ENCODE results near the gene NUDT1. TPM values are rescaled to one million over a fixed set of nuclear protein-coding genes. Genes with fewer than 3 reads are reported as not detected.

The NUDT1 gene
- total and polyA plus RNA-seq, 2 experiments from 2014 or later, result 54.5 to 163 TPM

DNA sequence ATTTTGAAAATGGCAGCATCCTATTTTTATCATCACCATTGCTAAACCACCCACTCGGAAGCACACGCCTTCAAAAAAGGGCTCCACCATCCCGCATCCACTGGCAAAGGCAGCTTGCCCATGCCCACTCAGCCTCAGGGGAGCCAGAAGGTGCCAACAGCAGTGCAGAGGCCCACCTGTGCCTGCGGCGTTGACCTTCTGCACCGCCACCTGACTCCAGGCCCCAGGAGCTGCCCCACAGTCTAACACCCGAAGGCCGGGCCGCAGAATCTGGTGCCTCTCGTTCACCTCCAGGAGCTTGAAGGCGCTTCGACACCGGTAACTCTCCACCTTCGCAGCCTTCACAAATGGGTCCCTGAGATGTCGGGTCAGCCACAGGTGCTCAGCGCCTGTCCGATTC, 2.8 kb upstream of the NUDT1 start:
- H3K27ac ChIP-seq (ENCODE audit: low read depth), result no peak overlapping the region
- peaks cover 5% of the 10 kb centered on the region; the same call in 2 of the 3 replicates for H3K4me1 Mint-ChIP-seq
- peaks cover 19% of the 10 kb centered on the region for H3K4me1 ChIP-seq (ENCODE audit: insufficient read depth)
- peaks cover 40% of the 10 kb centered on the region for H3K36me3 ChIP-seq (ENCODE audit: insufficient read depth)
- no peak overlapping the region; the same call in 2 of the 3 replicates for H3K4me3 Mint-ChIP-seq
- no peak overlapping the region for H2AFZ ChIP-seq
- TF ChIP-seq ZNF114 (CRISPR knock-in tag; IDR thresholded peaks at IDR 0.05) (no peak), EZH2phosphoT487 (IDR thresholded peaks at IDR 0.05; ENCODE audit: unreplicated experiment) (no peak), CREB1 (CRISPR knock-in tag; IDR thresholded peaks at IDR 0.05; ENCODE audit: low read depth) (no peak), POLR2AphosphoS5 (IDR thresholded peaks at IDR 0.05; ENCODE audit: low read depth) (no peak), NANOG (IDR thresholded peaks at IDR 0.05; ENCODE audit: borderline replicate concordance) (no peak), EZH2 (IDR thresholded peaks at IDR 0.05; ENCODE audit: low read depth, unreplicated experiment) (no peak), STAT1 (IDR thresholded peaks at IDR 0.05; ENCODE audit: unreplicated experiment) (no peak), ZNF331 (CRISPR knock-in tag; IDR thresholded peaks at IDR 0.05; ENCODE audit: low read depth) (no peak), JUNB (IDR thresholded peaks at IDR 0.05; ENCODE audit: unreplicated experiment) (no peak)
- TF ChIP-seq, protein P1, sequence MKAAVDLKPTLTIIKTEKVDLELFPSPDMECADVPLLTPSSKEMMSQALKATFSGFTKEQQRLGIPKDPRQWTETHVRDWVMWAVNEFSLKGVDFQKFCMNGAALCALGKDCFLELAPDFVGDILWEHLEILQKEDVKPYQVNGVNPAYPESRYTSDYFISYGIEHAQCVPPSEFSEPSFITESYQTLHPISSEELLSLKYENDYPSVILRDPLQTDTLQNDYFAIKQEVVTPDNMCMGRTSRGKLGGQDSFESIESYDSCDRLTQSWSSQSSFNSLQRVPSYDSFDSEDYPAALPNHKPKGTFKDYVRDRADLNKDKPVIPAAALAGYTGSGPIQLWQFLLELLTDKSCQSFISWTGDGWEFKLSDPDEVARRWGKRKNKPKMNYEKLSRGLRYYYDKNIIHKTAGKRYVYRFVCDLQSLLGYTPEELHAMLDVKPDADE (IDR thresholded peaks at IDR 0.05), result no peak
- TF ChIP-seq, protein P2, sequence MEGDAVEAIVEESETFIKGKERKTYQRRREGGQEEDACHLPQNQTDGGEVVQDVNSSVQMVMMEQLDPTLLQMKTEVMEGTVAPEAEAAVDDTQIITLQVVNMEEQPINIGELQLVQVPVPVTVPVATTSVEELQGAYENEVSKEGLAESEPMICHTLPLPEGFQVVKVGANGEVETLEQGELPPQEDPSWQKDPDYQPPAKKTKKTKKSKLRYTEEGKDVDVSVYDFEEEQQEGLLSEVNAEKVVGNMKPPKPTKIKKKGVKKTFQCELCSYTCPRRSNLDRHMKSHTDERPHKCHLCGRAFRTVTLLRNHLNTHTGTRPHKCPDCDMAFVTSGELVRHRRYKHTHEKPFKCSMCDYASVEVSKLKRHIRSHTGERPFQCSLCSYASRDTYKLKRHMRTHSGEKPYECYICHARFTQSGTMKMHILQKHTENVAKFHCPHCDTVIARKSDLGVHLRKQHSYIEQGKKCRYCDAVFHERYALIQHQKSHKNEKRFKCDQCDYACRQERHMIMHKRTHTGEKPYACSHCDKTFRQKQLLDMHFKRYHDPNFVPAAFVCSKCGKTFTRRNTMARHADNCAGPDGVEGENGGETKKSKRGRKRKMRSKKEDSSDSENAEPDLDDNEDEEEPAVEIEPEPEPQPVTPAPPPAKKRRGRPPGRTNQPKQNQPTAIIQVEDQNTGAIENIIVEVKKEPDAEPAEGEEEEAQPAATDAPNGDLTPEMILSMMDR (conservative IDR thresholded peaks at IDR 0.05; ENCODE audit: low read depth in 2 of 2), result no peak
- TF ChIP-seq, protein P3, sequence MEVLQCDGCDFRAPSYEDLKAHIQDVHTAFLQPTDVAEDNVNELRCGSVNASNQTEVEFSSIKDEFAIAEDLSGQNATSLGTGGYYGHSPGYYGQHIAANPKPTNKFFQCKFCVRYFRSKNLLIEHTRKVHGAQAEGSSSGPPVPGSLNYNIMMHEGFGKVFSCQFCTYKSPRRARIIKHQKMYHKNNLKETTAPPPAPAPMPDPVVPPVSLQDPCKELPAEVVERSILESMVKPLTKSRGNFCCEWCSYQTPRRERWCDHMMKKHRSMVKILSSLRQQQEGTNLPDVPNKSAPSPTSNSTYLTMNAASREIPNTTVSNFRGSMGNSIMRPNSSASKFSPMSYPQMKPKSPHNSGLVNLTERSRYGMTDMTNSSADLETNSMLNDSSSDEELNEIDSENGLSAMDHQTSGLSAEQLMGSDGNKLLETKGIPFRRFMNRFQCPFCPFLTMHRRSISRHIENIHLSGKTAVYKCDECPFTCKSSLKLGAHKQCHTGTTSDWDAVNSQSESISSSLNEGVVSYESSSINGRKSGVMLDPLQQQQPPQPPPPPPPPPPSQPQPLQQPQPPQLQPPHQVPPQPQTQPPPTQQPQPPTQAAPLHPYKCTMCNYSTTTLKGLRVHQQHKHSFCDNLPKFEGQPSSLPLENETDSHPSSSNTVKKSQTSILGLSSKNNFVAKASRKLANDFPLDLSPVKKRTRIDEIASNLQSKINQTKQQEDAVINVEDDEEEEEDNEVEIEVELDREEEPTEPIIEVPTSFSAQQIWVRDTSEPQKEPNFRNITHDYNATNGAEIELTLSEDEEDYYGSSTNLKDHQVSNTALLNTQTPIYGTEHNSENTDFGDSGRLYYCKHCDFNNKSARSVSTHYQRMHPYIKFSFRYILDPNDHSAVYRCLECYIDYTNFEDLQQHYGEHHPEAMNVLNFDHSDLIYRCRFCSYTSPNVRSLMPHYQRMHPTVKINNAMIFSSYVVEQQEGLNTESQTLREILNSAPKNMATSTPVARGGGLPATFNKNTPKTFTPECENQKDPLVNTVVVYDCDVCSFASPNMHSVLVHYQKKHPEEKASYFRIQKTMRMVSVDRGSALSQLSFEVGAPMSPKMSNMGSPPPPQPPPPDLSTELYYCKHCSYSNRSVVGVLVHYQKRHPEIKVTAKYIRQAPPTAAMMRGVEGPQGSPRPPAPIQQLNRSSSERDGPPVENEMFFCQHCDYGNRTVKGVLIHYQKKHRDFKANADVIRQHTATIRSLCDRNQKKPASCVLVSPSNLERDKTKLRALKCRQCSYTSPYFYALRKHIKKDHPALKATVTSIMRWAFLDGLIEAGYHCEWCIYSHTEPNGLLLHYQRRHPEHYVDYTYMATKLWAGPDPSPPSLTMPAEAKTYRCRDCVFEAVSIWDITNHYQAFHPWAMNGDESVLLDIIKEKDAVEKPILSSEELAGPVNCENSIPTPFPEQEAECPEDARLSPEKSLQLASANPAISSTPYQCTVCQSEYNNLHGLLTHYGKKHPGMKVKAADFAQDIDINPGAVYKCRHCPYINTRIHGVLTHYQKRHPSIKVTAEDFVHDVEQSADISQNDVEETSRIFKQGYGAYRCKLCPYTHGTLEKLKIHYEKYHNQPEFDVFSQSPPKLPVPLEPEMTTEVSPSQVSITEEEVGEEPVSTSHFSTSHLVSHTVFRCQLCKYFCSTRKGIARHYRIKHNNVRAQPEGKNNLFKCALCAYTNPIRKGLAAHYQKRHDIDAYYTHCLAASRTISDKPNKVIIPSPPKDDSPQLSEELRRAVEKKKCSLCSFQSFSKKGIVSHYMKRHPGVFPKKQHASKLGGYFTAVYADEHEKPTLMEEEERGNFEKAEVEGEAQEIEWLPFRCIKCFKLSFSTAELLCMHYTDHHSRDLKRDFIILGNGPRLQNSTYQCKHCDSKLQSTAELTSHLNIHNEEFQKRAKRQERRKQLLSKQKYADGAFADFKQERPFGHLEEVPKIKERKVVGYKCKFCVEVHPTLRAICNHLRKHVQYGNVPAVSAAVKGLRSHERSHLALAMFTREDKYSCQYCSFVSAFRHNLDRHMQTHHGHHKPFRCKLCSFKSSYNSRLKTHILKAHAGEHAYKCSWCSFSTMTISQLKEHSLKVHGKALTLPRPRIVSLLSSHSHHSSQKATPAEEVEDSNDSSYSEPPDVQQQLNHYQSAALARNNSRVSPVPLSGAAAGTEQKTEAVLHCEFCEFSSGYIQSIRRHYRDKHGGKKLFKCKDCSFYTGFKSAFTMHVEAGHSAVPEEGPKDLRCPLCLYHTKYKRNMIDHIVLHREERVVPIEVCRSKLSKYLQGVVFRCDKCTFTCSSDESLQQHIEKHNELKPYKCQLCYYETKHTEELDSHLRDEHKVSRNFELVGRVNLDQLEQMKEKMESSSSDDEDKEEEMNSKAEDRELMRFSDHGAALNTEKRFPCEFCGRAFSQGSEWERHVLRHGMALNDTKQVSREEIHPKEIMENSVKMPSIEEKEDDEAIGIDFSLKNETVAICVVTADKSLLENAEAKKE (CRISPR knock-in tag; IDR thresholded peaks at IDR 0.05), result no peak
- TF ChIP-seq, protein P4, sequence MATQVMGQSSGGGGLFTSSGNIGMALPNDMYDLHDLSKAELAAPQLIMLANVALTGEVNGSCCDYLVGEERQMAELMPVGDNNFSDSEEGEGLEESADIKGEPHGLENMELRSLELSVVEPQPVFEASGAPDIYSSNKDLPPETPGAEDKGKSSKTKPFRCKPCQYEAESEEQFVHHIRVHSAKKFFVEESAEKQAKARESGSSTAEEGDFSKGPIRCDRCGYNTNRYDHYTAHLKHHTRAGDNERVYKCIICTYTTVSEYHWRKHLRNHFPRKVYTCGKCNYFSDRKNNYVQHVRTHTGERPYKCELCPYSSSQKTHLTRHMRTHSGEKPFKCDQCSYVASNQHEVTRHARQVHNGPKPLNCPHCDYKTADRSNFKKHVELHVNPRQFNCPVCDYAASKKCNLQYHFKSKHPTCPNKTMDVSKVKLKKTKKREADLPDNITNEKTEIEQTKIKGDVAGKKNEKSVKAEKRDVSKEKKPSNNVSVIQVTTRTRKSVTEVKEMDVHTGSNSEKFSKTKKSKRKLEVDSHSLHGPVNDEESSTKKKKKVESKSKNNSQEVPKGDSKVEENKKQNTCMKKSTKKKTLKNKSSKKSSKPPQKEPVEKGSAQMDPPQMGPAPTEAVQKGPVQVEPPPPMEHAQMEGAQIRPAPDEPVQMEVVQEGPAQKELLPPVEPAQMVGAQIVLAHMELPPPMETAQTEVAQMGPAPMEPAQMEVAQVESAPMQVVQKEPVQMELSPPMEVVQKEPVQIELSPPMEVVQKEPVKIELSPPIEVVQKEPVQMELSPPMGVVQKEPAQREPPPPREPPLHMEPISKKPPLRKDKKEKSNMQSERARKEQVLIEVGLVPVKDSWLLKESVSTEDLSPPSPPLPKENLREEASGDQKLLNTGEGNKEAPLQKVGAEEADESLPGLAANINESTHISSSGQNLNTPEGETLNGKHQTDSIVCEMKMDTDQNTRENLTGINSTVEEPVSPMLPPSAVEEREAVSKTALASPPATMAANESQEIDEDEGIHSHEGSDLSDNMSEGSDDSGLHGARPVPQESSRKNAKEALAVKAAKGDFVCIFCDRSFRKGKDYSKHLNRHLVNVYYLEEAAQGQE (IDR thresholded peaks at IDR 0.05; ENCODE audit: unreplicated experiment), result no peak
- no peak for DNase-seq (ENCODE audit: low spot score)
- H3K27ac Mint-ChIP-seq, result no peak overlapping the region
- H3K9me3 Mint-ChIP-seq, result no peaks in the 10 kb centered on the region
- no peaks in the 10 kb centered on the region; the same call in 1 of the 2 replicates for H4K20me1 ChIP-seq (replicated peaks; ENCODE audit: insufficient read depth)
- no peaks in the 10 kb centered on the region for H3K27me3 ChIP-seq (ENCODE audit: insufficient read depth)
- H3K79me2 ChIP-seq (replicated peaks; ENCODE audit: insufficient read depth), result peaks cover 40% of the 10 kb centered on the region
- no peak overlapping the region for H3K4me3 ChIP-seq
- ATAC-seq, result no peak
- no peak overlapping the region for H3K4me2 ChIP-seq
- H3K36me3 Mint-ChIP-seq (ENCODE audit: low read depth), result peaks cover 48% of the 10 kb centered on the region
- H3K9me2 ChIP-seq (ENCODE audit: insufficient read depth), result no peaks in the 10 kb centered on the region
- H3K27me3 Mint-ChIP-seq (ENCODE audit: insufficient read depth, low read depth, poor library complexity), result peaks cover 13% of the 10 kb centered on the region
- H3F3A ChIP-seq (replicated peaks; ENCODE audit: low read depth), result peaks cover 15% of the 10 kb centered on the region; the same call in 1 of the 2 replicates

Measured in GM23338 (cell line).